CD4-positive, alpha-beta T cell treated with Interleukin-12 subunit alpha and Interleukin-12 subunit beta, for 1 hour (primary cell): Measurements from ENCODE around the gene CMTM1.
"Not testable (repeated sequence)": the region's sequence is repeated elsewhere in the genome, so short reads cannot be mapped to it uniquely, and the experiment has no call there.

Experiments
- DNase-seq: peaks from one replicate; pipeline ENCODE4 v3.0.0-alpha.2; 2020

Gene CMTM1

GRCh38 chr16:66563574-66564334 lies 2.5 kb upstream of the CMTM1 start:
- DNase-seq: no peak

GRCh38 chr16:66567270-66567669 lies 1.0 kb downstream of the CMTM1 start:
- DNase-seq: not testable (repeated sequence)

- DNase-seq: no peak
Observed at GRCh38 chr16:66568355-66568754, 2.1 kb downstream of the CMTM1 start.

- no peak for DNase-seq
Observed at GRCh38 chr16:66569131-66569530, 2.9 kb downstream of the CMTM1 start.

GRCh38 chr16:66569827-66570405 lies 3.7 kb downstream of the CMTM1 start:
- DNase-seq: no peak

- no peak for DNase-seq
Observed at GRCh38 chr16:66572356-66572755, 6.1 kb downstream of the CMTM1 start.

- no peak for DNase-seq
Observed at GRCh38 chr16:66574081-66574480, 7.8 kb downstream of the CMTM1 start.

GRCh38 chr16:66574531-66574930 lies 8.3 kb downstream of the CMTM1 start:
- DNase-seq: no peak

- DNase-seq: no peak
Observed at GRCh38 chr16:66575060-66575459, 8.8 kb downstream of the CMTM1 start.

- DNase-seq: no peak
Observed at GRCh38 chr16:66576296-66576695, 10.1 kb downstream of the CMTM1 start.

- DNase-seq: no peak
Observed at GRCh38 chr16:66578651-66579531, 12.7 kb downstream of the CMTM1 start, which contains the start of gene CMTM2. Gene CMTM2 (plus strand): TSS chr16:66579463. CDS start chr16:66579608, 145 bp downstream.

- DNase-seq: no peak
Observed at GRCh38 chr16:66580605-66581209, 14.5 kb downstream of the CMTM1 start.

- no peak for DNase-seq
Observed at GRCh38 chr16:66581246-66581952, 15.2 kb downstream of the CMTM1 start.

- DNase-seq: no peak
Observed at GRCh38 chr16:66585481-66586239, 19.4 kb downstream of the CMTM1 start.

- DNase-seq: no peak
Observed at GRCh38 chr16:66587881-66588600, 21.8 kb downstream of the CMTM1 start.

- DNase-seq: peak; percentile 79
Observed at GRCh38 chr16:66588981-66589713, 22.9 kb downstream of the CMTM1 start.

GRCh38 chr16:66590322-66590721 lies 24.1 kb downstream of the CMTM1 start:
- peak; percentile 48 for DNase-seq

- DNase-seq: no peak
Observed at GRCh38 chr16:66591018-66591417, 24.8 kb downstream of the CMTM1 start.

GRCh38 chr16:66592241-66592640 lies 26.0 kb downstream of the CMTM1 start:
- no peak for DNase-seq

GRCh38 chr16:66592814-66593213 lies 26.6 kb downstream of the CMTM1 start:
- DNase-seq: no peak
